ENCODE measurements around the gene PIAS4. TPM values are rescaled to one million over a fixed set of nuclear protein-coding genes. Genes with fewer than 3 reads are reported as not detected.

The PIAS4 gene
- total RNA-seq, 1 donor from 2014 or later, result 28.8 TPM

DNA sequence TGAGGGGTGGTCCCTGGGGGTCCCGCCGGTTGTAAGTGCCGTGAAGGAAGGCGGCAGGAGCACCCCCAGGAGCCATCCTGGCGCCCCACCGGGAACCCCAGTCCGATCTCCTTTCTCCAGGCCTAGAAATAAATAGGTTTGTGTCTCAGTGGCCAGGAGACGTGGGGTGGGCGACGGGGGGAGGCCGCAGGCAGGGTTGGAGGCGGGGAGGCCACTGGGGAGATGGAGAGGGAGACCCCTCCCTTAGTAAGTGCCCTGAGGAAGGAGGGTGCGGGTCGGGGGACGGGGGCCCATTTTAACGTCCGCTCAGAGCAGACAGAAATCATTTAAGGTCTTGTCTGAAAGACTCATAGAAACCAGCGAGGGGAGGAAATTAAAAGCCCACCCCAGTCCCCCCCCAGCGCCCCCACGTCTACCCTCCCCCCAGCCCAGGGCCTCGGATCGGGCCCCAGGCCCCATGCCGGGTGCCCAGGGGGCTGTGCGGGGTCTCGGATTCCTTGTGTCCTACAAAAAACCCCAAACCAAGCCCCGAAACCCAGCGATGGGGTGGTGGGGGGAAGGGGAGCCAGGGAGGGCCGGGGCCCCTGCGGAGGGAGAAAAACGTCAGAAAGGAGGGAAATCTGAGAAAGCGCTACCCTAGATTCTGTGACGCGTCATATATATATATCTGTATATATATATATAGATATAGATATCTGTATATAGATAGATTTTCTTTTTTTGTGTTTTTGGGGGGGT, 39.6 kb downstream of the PIAS4 start:
- Mint-ChIP-seq H3K9me3 (ENCODE audit: unreplicated experiment) (no peaks in the 10 kb centered on the region), H3K36me3 (ENCODE audit: unreplicated experiment) (peaks cover 19% of the 10 kb centered on the region), H3K27me3 (ENCODE audit: unreplicated experiment) (no peaks in the 10 kb centered on the region), H3K4me3 (ENCODE audit: unreplicated experiment) (no peak overlapping the region), H3K27ac (ENCODE audit: unreplicated experiment) (no peak overlapping the region), H3K4me1 (ENCODE audit: unreplicated experiment) (peaks cover 16% of the 10 kb centered on the region)
- no peak for DNase-seq (ENCODE audit: extremely low spot score, unreplicated experiment)
- no peak for TF ChIP-seq CTCF (IDR thresholded peaks at IDR 0.05)

- Mint-ChIP-seq H3K27me3 (ENCODE audit: unreplicated experiment) (no peaks in the 10 kb centered on the region), H3K27ac (ENCODE audit: unreplicated experiment) (peak overlapping the region; percentile 9), H3K4me1 (ENCODE audit: unreplicated experiment) (peaks cover 26% of the 10 kb centered on the region), H3K9me3 (ENCODE audit: unreplicated experiment) (no peaks in the 10 kb centered on the region), H3K4me3 (ENCODE audit: unreplicated experiment) (no peak overlapping the region), H3K36me3 (ENCODE audit: unreplicated experiment) (peaks cover 29% of the 10 kb centered on the region)
- no peak for TF ChIP-seq CTCF (IDR thresholded peaks at IDR 0.05)
- no peak for DNase-seq (ENCODE audit: extremely low spot score, unreplicated experiment)
These were observed 41.9 kb downstream of the PIAS4 start for GRCh38 chr19:4049432-4049831.

GRCh38 chr19:4051175-4052101, 43.9 kb downstream of the PIAS4 start:
- no peak for DNase-seq (ENCODE audit: extremely low spot score, unreplicated experiment)
- peaks cover 30% of the 10 kb centered on the region for H3K4me1 Mint-ChIP-seq (ENCODE audit: unreplicated experiment)
- H3K27me3 Mint-ChIP-seq (ENCODE audit: unreplicated experiment), result no peaks in the 10 kb centered on the region
- peak overlapping the region; percentile 39 for H3K27ac Mint-ChIP-seq (ENCODE audit: unreplicated experiment)
- H3K9me3 Mint-ChIP-seq (ENCODE audit: unreplicated experiment), result no peaks in the 10 kb centered on the region
- TF ChIP-seq CTCF (IDR thresholded peaks at IDR 0.05), result no peak
- no peak overlapping the region for H3K4me3 Mint-ChIP-seq (ENCODE audit: unreplicated experiment)
- H3K36me3 Mint-ChIP-seq (ENCODE audit: unreplicated experiment), result peaks cover 26% of the 10 kb centered on the region

GRCh38 chr19:4052114-4052992, 44.8 kb downstream of the PIAS4 start:
- peak overlapping the region; percentile 68 for H3K27ac Mint-ChIP-seq (ENCODE audit: unreplicated experiment)
- H3K27me3 Mint-ChIP-seq (ENCODE audit: unreplicated experiment), result no peaks in the 10 kb centered on the region
- H3K9me3 Mint-ChIP-seq (ENCODE audit: unreplicated experiment), result no peaks in the 10 kb centered on the region
- DNase-seq (ENCODE audit: extremely low spot score, unreplicated experiment), result no peak
- no peak for TF ChIP-seq CTCF (IDR thresholded peaks at IDR 0.05)
- H3K36me3 Mint-ChIP-seq (ENCODE audit: unreplicated experiment), result peaks cover 25% of the 10 kb centered on the region
- H3K4me3 Mint-ChIP-seq (ENCODE audit: unreplicated experiment), result peak overlapping the region; percentile 39
- H3K4me1 Mint-ChIP-seq (ENCODE audit: unreplicated experiment), result peaks cover 31% of the 10 kb centered on the region

All from osteocyte (in vitro differentiated cells).